CD4-positive, alpha-beta memory T cell (primary cell): ENCODE data around the gene MRPL54. TPM values are rescaled to one million over a fixed set of nuclear protein-coding genes. Genes with fewer than 3 reads are reported as not detected.
A peak's percentile ranks its signal among the peaks of the same experiment; 100 is the strongest.

Experiments used
- CTCF ChIA-PET: fragments of 350-600 bp; sonication (Branson Sonifier 250); formaldehyde crosslinking; loops from one replicate; lab custom pipeline; 2021; ENCODE audit warnings: inconsistent platforms; ENCODE audit not compliant: partially characterized antibody; lab: Charles Lee
- POLR2A ChIA-PET: fragments of 350-600 bp; sonication (Branson Sonifier 250); formaldehyde crosslinking; loops from one replicate; lab custom pipeline; 2021; ENCODE audit not compliant: partially characterized antibody; lab: Charles Lee
- DNase-seq, 5 donors: peaks; one replicate each; pipeline versions ENCODE4 v3.0.0 to v3.0.0-alpha.2; 2020 to 2022; ENCODE audit warnings: mixed read lengths in 1 of 5
- H3K27ac ChIP-seq: one replicate; pipeline ENCODE4 v1.7.0; 2013; ENCODE audit warnings: low read depth, low read length
- H3K27me3 ChIP-seq: 2 replicates; pipeline ENCODE4 v1.7.0; 2013; ENCODE audit warnings: mild to moderate bottlenecking, low read length, moderate library complexity; ENCODE audit not compliant: insufficient read depth
- H3K36me3 ChIP-seq: 2 replicates; pipeline ENCODE4 v1.7.0; 2013; ENCODE audit warnings: mild to moderate bottlenecking, low read length, moderate library complexity; ENCODE audit not compliant: insufficient read depth
- H3K4me1 ChIP-seq: 2 replicates; pipeline ENCODE4 v1.7.0; 2013; ENCODE audit warnings: mild to moderate bottlenecking, low read length, moderate library complexity; ENCODE audit not compliant: insufficient read depth
- H3K4me3 ChIP-seq, 2 donors: one replicate each; pipeline ENCODE4 v1.7.0; 2013; ENCODE audit warnings: low read length in 2 of 2, mild to moderate bottlenecking in 1 of 2
- H3K9me3 ChIP-seq, 2 donors: one replicate each; pipeline ENCODE4 v1.7.0; 2013; ENCODE audit warnings: low read length in 2 of 2, control low read depth in 1 of 2; ENCODE audit not compliant: control insufficient read depth in 1 of 2
- H3K27ac Mint-ChIP-seq, 7 donors: one replicate each; pipeline ENCODE4 v1.8.0; 2020 to 2021; ENCODE audit warnings: mixed read lengths in 7 of 7, mild to moderate bottlenecking in 6 of 7, inconsistent platforms in 3 of 7, moderate library complexity in 3 of 7
- H3K27me3 Mint-ChIP-seq, 2 donors: one replicate each; pipeline ENCODE4 v1.8.0; 2020 to 2021; ENCODE audit warnings: mixed read lengths in 2 of 2
- H3K36me3 Mint-ChIP-seq, 2 donors: one replicate each; pipeline ENCODE4 v1.8.0; 2020 to 2021; ENCODE audit warnings: mixed read lengths in 2 of 2, inconsistent platforms in 1 of 2, mild to moderate bottlenecking in 1 of 2
- H3K4me1 Mint-ChIP-seq, 4 donors: one replicate each; pipeline ENCODE4 v1.8.0; 2020 to 2021; ENCODE audit warnings: mixed read lengths in 4 of 4, mild to moderate bottlenecking in 1 of 4
- H3K4me3 Mint-ChIP-seq, 8 donors: one replicate each; pipeline ENCODE4 v1.8.0; 2020 to 2021; ENCODE audit warnings: mixed read lengths in 8 of 8, mild to moderate bottlenecking in 7 of 8, moderate library complexity in 6 of 8, inconsistent platforms in 3 of 8
- H3K9me3 Mint-ChIP-seq, 8 donors: one replicate each; pipeline ENCODE4 v1.8.0; 2020 to 2021; ENCODE audit warnings: mixed read lengths in 8 of 8, mild to moderate bottlenecking in 5 of 8, inconsistent platforms in 3 of 8, moderate library complexity in 1 of 8
- intact Hi-C: fragments of 100-400 bp; cut with micrococcal nuclease; formaldehyde crosslinking; loops from one replicate; pipeline ENCODE4 v1.15.1; 2023
- polyA plus RNA-seq, 2 donors: library from polyadenylated mRNA; unstranded; fragments of 300-500 nt; fragmentation: Illumina TruSeq; gene quantifications; one replicate each; pipeline ENCODE4 v1.2.3, GENCODE V29; 2021
- total RNA-seq, 2 experiments: library from RNA; stranded (reverse); gene quantifications; one replicate each; pipeline ENCODE4 v1.2.3, GENCODE V29; 2021

MRPL54 gene
- total and polyA plus RNA-seq, 4 experiments from 2014 or later = 36.7 to 107 (median 70.2) TPM

DNA sequence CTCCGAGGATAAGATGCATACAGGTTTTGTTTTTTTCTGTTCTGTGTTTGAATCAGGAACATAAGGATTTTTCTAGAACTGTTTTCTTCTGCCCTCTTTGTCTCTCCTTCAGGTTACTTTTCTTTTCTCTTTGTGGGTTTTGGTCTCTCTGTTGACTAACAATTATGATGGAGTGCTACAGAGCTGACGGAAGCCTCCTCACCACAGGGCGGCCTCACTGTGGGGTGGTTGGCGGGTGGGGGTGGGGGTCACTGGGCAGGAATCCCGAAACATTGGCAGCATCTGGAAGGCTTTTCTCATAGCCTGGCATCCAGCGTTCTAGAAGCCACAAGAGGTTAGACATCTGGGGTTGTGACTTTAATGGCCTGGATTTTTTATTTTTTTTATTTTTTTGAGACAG, 35.7 kb downstream of the MRPL54 start:
- intact Hi-C loops = no loop called here
- peak overlapping the region in 7 of 8 donors; percentile 48 to 83 (median 67) for H3K4me3 Mint-ChIP-seq
- H3K36me3 ChIP-seq = no peaks in the 10 kb centered on the region
- peak overlapping the region; percentile 18 to 85 (median 59) for H3K27ac Mint-ChIP-seq
- peaks cover 3% of the 10 kb centered on the region in 2 donors for H3K36me3 Mint-ChIP-seq
- H3K9me3 ChIP-seq = peaks cover 0 to 6% of the 10 kb centered on the region in 2 donors
- H3K9me3 Mint-ChIP-seq = peaks cover 0 to 13% (median 7%) of the 10 kb centered on the region in 8 donors
- H3K4me3 ChIP-seq = no peak overlapping the region
- H3K27me3 Mint-ChIP-seq = no peaks in the 10 kb centered on the region
- H3K27ac ChIP-seq = no peak overlapping the region
- peaks cover 26% of the 10 kb centered on the region for H3K4me1 ChIP-seq
- ChIA-PET POLR2A (interaction anchor here (0.6 to 4.2 kb wide), 6 partner anchors 11 to 1849 kb away, joined by 3 to 33 read pairs (median 4); partner anchors contain the start of genes APBA3, MATK and MRPL54), CTCF (interaction anchor here (1.5 to 4.5 kb wide), 4 partner anchors 14 to 35 kb away, joined by 4 to 20 read pairs (median 10); partner anchors contain the start of gene MRPL54)
- H3K27me3 ChIP-seq = no peaks in the 10 kb centered on the region
- peak; percentile 47 to 67 (median 57) for DNase-seq
- H3K4me1 Mint-ChIP-seq = peaks cover 18 to 36% (median 23%) of the 10 kb centered on the region in 4 donors

DNA sequence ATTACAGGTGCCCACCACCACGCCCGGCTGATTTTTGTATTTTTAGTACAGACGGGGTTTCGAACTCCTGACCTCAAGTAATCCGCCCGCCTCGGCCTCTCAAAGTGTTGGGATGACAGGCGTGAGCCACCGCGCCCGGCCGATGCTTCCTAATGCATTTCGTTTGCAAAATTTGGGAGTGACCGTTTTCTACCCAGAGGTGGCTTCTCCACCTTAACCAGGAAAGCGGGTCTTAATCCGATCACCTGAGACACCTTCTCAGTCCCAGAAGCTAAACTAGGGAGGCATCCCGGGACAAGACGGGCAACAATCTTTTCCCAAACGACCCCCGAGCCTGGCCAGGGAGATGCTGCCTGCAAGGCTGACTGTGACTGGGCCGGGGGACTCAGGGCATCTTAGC, 38.5 kb downstream of the MRPL54 start:
- H3K27ac Mint-ChIP-seq = peak overlapping the region in 6 of 7 donors; percentile 56 to 87 (median 68)
- Histone ChIP-seq H3K4me1 (peaks cover 26% of the 10 kb centered on the region), H3K9me3 (peaks cover 0 to 6% of the 10 kb centered on the region in 2 donors), H3K27me3 (no peaks in the 10 kb centered on the region), H3K27ac (no peak overlapping the region), H3K36me3 (no peaks in the 10 kb centered on the region), H3K4me3 (no peak overlapping the region)
- ChIA-PET POLR2A (no interaction called here), CTCF (no interaction called here)
- intact Hi-C loops = no loop called here
- H3K36me3 Mint-ChIP-seq = peaks cover 3% of the 10 kb centered on the region in 2 donors
- H3K4me3 Mint-ChIP-seq = peak overlapping the region; percentile 65 to 82 (median 70)
- H3K9me3 Mint-ChIP-seq = peaks cover 0 to 13% (median 7%) of the 10 kb centered on the region in 8 donors
- no peak for DNase-seq
- no peaks in the 10 kb centered on the region for H3K27me3 Mint-ChIP-seq
- H3K4me1 Mint-ChIP-seq = peaks cover 16 to 47% (median 30%) of the 10 kb centered on the region in 4 donors

DNA sequence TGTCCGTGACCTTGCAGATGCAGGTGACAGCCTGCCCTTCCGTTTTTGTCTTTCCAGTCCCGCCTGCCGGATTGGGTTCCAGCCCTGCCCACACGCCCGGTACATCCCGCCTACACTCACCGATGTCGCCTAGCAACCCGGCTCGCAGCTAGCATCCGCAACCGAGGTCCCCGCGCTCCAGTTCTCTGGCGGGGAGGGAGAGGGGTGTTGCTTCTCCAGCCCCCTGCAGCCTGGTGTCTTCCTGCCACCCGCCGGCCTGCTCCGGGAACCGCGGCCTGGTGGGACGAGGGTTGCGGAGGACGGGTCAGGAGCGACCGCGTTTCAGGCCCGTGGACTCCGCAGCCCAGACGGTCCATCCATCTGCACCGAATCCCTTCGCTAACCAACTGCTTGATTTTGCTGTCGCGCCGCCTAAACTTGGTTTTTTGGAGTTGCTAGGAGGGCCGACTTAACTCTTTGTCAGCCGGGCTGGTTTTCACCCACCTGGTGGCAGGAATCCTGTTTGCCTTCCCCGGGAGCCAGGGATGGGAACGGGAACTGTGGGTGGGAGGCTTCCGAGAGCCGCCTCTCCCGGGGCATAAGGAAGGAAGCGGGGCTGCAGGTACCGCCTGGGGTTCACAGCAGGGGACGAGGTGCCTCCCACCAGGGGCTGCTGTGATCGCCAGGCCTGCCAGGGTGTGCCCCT, 39.1 kb downstream of the MRPL54 start:
- ChIA-PET CTCF (no interaction called here), POLR2A (interaction anchor here (1.3 kb wide), 1 partner anchor 11 kb away, joined by 4 read pairs; no protein-coding TSS in a partner anchor)
- DNase-seq = peak; percentile 57 to 71 (median 66)
- Histone ChIP-seq H3K9me3 (peaks cover 0 to 5% of the 10 kb centered on the region in 2 donors), H3K27ac (no peak overlapping the region), H3K36me3 (no peaks in the 10 kb centered on the region), H3K4me1 (peaks cover 26% of the 10 kb centered on the region), H3K4me3 (no peak overlapping the region), H3K27me3 (no peaks in the 10 kb centered on the region)
- Mint-ChIP-seq H3K36me3 (peaks cover 3% of the 10 kb centered on the region in 2 donors), H3K9me3 (peaks cover 0 to 10% (median 5%) of the 10 kb centered on the region in 8 donors), H3K27me3 (no peaks in the 10 kb centered on the region), H3K4me3 (peak overlapping the region; percentile 65 to 82 (median 70)), H3K27ac (peak overlapping the region; percentile 56 to 91 (median 71)), H3K4me1 (peaks cover 17 to 49% (median 30%) of the 10 kb centered on the region in 4 donors)
- intact Hi-C loops = no loop called here

DNA sequence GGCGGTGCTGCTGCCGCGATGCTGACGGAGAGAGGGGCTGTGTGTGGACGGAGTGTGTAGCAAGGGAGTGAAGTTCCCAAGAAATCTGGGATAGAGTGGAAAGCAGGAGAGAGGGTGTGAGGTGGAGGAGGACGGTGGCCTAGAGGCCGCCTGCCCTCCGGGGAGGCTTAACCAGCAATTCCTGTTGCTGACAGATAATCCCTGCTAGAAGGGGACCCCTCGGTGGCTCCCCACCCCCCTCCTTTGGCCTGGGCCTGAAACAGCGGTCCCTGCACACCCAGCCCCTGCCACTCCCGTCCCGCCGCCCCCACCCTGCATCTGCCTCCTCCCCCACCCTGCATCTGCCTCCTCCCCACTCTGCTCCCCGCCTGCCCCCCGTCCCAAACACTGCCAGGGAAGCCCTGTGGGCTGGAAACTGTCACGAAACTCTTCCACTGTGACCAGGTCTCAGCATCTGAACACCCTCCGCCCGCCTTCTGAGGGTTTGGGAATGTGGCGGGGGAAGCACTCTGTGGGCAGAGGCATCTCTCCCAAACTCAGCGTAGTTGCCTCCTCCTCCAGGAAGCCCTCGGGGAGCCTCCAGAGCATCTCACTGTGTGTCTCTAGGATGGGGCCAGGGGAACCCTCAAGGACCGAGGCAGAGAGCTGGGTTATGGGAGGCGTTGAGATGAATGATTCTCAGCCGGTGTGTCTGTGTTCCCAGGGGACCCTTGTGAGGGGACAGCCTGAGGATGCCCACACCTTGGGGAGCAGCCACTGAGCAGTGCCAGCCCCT, 40.8 kb downstream of the MRPL54 start:
- Histone ChIP-seq H3K36me3 (no peaks in the 10 kb centered on the region), H3K27ac (no peak overlapping the region), H3K27me3 (no peaks in the 10 kb centered on the region), H3K4me3 (no peak overlapping the region), H3K9me3 (no peaks in the 10 kb centered on the region), H3K4me1 (peaks cover 21% of the 10 kb centered on the region)
- CTCF ChIA-PET = no interaction called here
- POLR2A ChIA-PET = interaction anchor here (0.6 to 1.3 kb wide), 2 partner anchors 9 to 1944 kb away, joined by 3 to 4 read pairs; no protein-coding TSS in a partner anchor
- peak overlapping the region in 2 of 8 donors; percentile 29 to 33 for H3K4me3 Mint-ChIP-seq
- H3K27me3 Mint-ChIP-seq = no peaks in the 10 kb centered on the region
- DNase-seq = no peak
- intact Hi-C loops = no loop called here
- H3K36me3 Mint-ChIP-seq = no peaks in the 10 kb centered on the region
- peaks cover 15 to 49% (median 29%) of the 10 kb centered on the region in 4 donors for H3K4me1 Mint-ChIP-seq
- H3K9me3 Mint-ChIP-seq = peaks cover 0 to 2% (median 0%) of the 10 kb centered on the region in 8 donors
- H3K27ac Mint-ChIP-seq = peak overlapping the region in 1 of 7 donors; percentile 60

DNA sequence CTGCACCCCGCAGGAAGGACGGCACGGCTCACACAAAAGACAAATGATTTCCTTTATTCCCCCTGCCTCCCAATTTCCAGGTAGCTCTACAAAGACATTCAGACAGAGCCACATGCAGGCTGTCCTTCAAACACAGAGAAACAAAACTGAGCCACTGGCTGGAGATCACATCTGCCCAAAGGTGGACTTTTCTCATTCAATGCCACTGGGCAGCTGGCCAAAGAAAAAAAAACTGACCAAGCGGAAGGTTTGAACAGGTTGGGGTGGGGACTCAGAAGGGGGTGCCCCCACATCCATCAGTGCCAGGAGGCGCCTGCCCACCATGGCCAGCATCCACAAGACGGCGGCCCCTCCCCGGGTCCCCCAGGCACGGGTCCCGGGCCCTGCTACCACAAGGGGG, 41.5 kb downstream of the MRPL54 start:
- Histone ChIP-seq H3K4me1 (peaks cover 16% of the 10 kb centered on the region), H3K4me3 (no peak overlapping the region), H3K9me3 (no peaks in the 10 kb centered on the region), H3K36me3 (no peaks in the 10 kb centered on the region), H3K27ac (no peak overlapping the region), H3K27me3 (no peaks in the 10 kb centered on the region)
- Mint-ChIP-seq H3K36me3 (no peaks in the 10 kb centered on the region), H3K9me3 (peaks cover 0 to 2% (median 0%) of the 10 kb centered on the region in 8 donors), H3K27me3 (no peaks in the 10 kb centered on the region), H3K4me1 (peaks cover 14 to 49% (median 27%) of the 10 kb centered on the region in 4 donors), H3K27ac (peak overlapping the region in 3 of 7 donors; percentile 61 to 85 (median 66)), H3K4me3 (peak overlapping the region in 1 of 8 donors; percentile 52)
- intact Hi-C loops = no loop called here
- ChIA-PET POLR2A (interaction anchor here (0.6 kb wide), 1 partner anchor 1945 kb away, joined by 3 read pairs; no protein-coding TSS in a partner anchor), CTCF (interaction anchor here (1.6 kb wide), 1 partner anchor 18 kb away, joined by 5 read pairs; no protein-coding TSS in a partner anchor)
- DNase-seq = no peak

DNA sequence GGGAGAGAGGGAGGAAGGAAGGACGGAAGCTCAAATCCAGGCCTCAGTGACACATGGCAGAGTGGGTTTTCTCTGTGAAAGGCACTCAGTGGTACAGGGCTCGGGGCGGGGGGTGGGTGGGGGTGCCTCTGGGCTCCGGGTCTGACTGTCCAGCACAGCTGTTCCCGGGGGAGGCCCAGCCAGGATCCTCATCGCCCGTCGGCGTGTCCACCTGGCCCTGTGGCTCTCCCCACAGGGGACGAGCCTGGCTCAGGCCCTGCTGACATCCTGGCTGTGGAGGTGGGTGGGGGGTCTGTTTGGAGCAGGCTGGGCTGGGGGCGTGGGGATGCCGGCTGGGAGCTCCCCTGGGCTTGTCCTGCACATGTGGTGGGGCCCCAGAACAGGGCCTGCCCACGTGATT, 41.9 kb downstream of the MRPL54 start:
- Mint-ChIP-seq H3K4me3 (no peak overlapping the region), H3K9me3 (peaks cover 0 to 2% (median 0%) of the 10 kb centered on the region in 8 donors), H3K4me1 (peaks cover 11 to 45% (median 23%) of the 10 kb centered on the region in 4 donors), H3K27ac (no peak overlapping the region), H3K27me3 (no peaks in the 10 kb centered on the region), H3K36me3 (no peaks in the 10 kb centered on the region)
- Histone ChIP-seq H3K4me1 (peaks cover 11% of the 10 kb centered on the region), H3K27me3 (no peaks in the 10 kb centered on the region), H3K36me3 (no peaks in the 10 kb centered on the region), H3K27ac (no peak overlapping the region), H3K9me3 (no peaks in the 10 kb centered on the region), H3K4me3 (no peak overlapping the region)
- intact Hi-C loops = no loop called here
- no peak for DNase-seq
- CTCF ChIA-PET = interaction anchor here (1.6 kb wide), 1 partner anchor 17 kb away, joined by 5 read pairs; no protein-coding TSS in a partner anchor
- POLR2A ChIA-PET = no interaction called here
